Activated gamma-delta T cell treated with Interleukin-2 at 50 U/mL for 16 hours (primary cell): Measurements from ENCODE around the gene LRRC14B.

Source experiments
- DNase-seq: peaks from one replicate; pipeline ENCODE4 v3.0.0-alpha.2; 2020

Gene LRRC14B

GRCh38 chr5:176296-176823 lies 14.9 kb upstream of the LRRC14B start:
- DNase-seq = no peak

- no peak for DNase-seq
These were observed 13.2 kb upstream of the LRRC14B start for GRCh38 chr5:178110-178509.

- DNase-seq = no peak
These were observed 11.9 kb upstream of the LRRC14B start for GRCh38 chr5:179401-179800.

GRCh38 chr5:180286-180918 lies 10.9 kb upstream of the LRRC14B start:
- no peak for DNase-seq

GRCh38 chr5:181160-181559 lies 10.1 kb upstream of the LRRC14B start:
- no peak for DNase-seq

GRCh38 chr5:181566-181965 lies 9.7 kb upstream of the LRRC14B start:
- no peak for DNase-seq

GRCh38 chr5:182126-182525 lies 9.2 kb upstream of the LRRC14B start:
- no peak for DNase-seq

GRCh38 chr5:184471-184870 lies 6.8 kb upstream of the LRRC14B start:
- DNase-seq = no peak

GRCh38 chr5:185095-186070 lies 5.9 kb upstream of the LRRC14B start:
- no peak for DNase-seq

GRCh38 chr5:186091-187041 lies 4.9 kb upstream of the LRRC14B start:
- no peak for DNase-seq

- no peak for DNase-seq
These were observed 4.3 kb upstream of the LRRC14B start for GRCh38 chr5:187042-187431.

GRCh38 chr5:187617-188451 lies 3.5 kb upstream of the LRRC14B start:
- no peak for DNase-seq

- peak; percentile 84 for DNase-seq
These were observed 2.5 kb upstream of the LRRC14B start for GRCh38 chr5:188488-189481.

- no peak for DNase-seq
These were observed 1.8 kb upstream of the LRRC14B start for GRCh38 chr5:189486-189885.

GRCh38 chr5:189976-190365 lies 1.3 kb upstream of the LRRC14B start:
- no peak for DNase-seq

- no peak for DNase-seq
These were observed 794 bp upstream of the LRRC14B start for GRCh38 chr5:190366-191035.

GRCh38 chr5:191949-192690 lies 825 bp downstream of the LRRC14B start:
- no peak for DNase-seq

GRCh38 chr5:192691-192969 lies 1.3 kb downstream of the LRRC14B start:
- no peak for DNase-seq
